AG10803 (cell line): Measurements from ENCODE around the gene LEF1.

Experiments used
- DNase-seq: peaks from one replicate; pipeline ENCODE4 v3.0.0; 2010; ENCODE audit warnings: low read depth
- H3K4me3 ChIP-seq: 2 replicates; pipeline ENCODE4 v1.5.1; 2011; ENCODE audit warnings: mild to moderate bottlenecking, low read length, control low read depth
- CTCF ChIP-seq: conservative IDR thresholded peaks from 2 replicates; pipeline ENCODE4 v1.5.1; 2011; ENCODE audit warnings: mild to moderate bottlenecking, low read length, control low read depth, inconsistent platforms

The LEF1 gene

DNA sequence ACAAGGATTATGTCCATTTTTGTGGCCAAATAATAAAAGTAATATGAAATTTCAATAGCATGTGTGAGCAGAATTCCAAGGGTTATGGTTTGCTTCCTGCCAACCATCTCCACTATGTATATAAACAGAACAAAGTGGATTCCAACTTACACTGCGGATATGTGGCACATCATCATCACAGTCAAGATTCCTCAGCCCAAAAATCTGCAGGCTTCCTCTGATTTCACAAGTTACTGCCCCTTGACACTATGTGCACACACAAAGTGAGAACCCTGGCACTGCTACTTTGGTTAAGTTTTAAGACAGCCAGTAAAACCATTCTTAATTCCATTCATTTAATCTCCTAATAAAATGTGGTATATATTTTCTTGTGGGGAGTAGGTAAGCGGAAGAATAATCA is 76.4 kb downstream of the LEF1 start:
- no peak for DNase-seq
- TF ChIP-seq CTCF, result no peak
- no peak overlapping the region for H3K4me3 ChIP-seq

DNA sequence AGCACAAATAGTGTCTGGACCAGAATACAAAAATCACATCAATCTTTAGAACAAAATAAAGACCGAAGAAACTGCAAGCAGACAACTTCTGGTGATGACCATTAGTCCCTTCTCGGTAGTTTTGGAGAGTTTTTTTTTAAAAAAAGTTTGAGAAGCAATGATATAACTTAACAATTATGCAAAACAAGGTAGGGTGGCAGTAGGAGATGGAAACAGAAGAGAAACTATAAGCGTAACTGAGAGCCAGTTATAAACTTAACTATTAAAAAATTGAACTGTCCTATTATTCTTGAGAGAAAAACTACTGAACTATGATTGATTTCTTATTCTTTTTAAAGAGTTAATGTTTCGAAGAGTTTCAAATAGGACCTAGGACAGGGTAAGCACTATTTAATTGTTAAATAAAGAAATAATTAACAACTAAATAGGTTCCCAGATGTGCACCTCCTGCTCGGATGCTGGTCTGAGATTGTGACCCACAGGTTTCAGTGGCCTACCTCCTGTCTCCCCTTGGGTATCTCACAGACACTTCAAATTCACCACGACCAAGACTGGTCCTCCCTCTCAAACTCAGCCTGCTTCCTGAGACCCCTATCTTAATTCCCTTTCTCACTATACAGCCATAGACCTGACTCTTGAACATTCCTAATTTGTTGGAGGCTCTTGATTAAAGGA is 81.3 kb downstream of the LEF1 start:
- no peak for TF ChIP-seq CTCF
- no peak overlapping the region for H3K4me3 ChIP-seq
- DNase-seq, result no peak

GRCh38 chr4:108081256-108081655 is 87.5 kb downstream of the LEF1 start:
- no peak overlapping the region for H3K4me3 ChIP-seq
- no peak for TF ChIP-seq CTCF
- DNase-seq, result no peak

GRCh38 chr4:108080747-108081146 is 88.0 kb downstream of the LEF1 start:
- TF ChIP-seq CTCF, result no peak

DNA sequence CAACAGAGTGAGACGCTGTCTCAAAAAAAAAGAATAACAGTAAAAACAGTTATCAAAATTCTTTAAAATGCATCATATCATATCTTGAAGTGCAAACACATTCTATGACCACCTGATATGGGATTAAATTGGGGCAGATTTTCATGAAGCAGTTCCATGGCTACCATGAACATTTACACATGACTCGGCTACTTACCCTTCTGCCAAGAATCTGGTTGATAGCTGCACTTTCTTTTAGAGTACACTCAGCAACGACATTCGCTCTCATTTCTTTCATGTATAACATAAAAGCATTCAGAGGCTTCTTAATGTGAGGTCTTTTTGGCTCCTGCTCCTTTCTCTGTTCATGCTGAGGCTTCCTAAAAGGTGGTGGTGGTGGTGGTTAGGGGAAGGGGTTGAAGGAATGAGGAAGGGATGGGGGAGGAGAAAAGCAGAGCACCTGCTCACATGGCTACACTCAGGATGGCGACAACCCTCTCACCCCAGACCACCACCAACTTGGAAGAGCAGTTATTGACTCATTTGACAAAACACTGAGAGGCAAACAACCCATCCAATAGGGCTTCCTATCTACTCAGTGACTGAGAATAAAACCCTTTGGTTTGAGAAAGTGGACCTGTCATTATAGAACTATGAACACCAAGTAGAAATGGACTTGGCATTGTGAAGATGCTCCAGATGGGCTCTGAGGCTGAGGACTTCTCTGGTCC is 90.6 kb downstream of the LEF1 start:
- no peak for TF ChIP-seq CTCF
- DNase-seq, result no peak

More at GRCh38 chr4:108080747-108081146, 88.0 kb downstream of the LEF1 start:
- no peak overlapping the region for H3K4me3 ChIP-seq
- DNase-seq, result no peak

DNA sequence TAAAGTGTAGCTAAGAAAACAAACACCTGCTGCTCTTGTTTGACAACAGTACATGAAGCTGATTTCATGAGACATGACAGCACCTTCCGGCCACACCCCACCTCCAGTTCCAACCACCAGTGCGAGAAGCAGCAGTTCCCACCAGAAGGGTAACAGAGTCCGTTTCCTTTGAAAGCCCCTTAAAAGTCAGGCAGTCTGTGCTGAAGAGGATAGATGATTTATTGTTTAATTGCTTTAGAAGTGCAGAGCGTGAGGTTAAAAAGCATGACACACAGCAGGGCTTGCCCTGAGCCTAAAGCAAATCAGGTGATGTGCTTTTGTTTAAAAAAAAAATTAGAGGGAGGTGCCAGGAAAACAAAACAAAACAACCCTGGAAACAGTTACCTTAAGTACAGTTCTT is 96.4 kb downstream of the LEF1 start:
- no peak for TF ChIP-seq CTCF
- no peak overlapping the region for H3K4me3 ChIP-seq
- DNase-seq, result no peak

More for the DNA sequence above, 90.6 kb downstream of the LEF1 start:
- no peak overlapping the region for H3K4me3 ChIP-seq

- no peak for TF ChIP-seq CTCF
- DNase-seq, result no peak
- no peak overlapping the region for H3K4me3 ChIP-seq
Measured at GRCh38 chr4:108070775-108071174, 98.0 kb downstream of the LEF1 start.
